Activated CD8-positive, alpha-beta memory T cell treated with anti-CD3 and anti-CD28 coated beads for 48 hours (primary cell): ENCODE data around the gene PSMA6.
"Not testable (repeated sequence)": the region's sequence is repeated elsewhere in the genome, so short reads cannot be mapped to it uniquely, and the experiment has no call there.

Experiments
- DNase-seq, 3 experiments: peaks; one replicate each; pipeline ENCODE4 v3.0.0-alpha.2; 2020; ENCODE audit warnings: low read depth in 2 of 3, low spot score in 2 of 3

PSMA6 gene

DNA sequence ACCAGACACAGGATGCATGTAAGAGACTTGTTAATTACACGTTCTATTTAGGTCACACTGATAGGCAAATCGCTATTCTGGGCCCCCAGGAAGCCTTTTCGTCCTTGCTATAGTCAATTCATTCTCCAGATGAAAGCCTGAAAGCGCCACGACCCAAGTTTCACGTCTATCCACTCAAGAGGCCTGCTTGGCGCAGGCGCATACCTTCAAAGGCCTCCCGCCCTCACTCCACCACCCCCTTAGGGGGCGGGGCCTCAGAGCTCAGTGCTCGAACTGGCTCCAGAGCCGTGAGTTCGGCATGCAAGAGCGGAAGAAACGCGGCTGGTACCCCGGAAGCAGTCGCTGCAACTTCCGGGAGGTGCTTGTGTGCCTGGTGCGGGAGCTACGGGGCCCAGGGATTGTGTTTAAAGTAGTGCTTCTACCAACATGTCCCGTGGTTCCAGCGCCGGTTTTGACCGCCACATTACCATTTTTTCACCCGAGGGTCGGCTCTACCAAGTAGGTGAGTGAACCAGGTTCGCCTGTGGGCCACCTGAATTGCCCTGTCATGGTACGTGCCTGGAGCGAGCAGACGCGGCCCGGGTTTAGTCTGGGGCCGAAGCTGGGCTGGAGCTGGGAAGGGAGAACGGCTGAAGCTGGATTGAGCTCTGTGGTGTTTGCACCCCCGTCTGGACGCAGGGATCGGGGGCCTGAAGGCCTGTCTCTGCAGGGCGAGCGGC is at the start of gene PSMA6:
Gene PSMA6, plus strand, starts transcription at position 332 of the 719 bp plus-strand sequence. Its CDS starts 95 bp downstream, at position 427.
- DNase-seq: peak; percentile 87 to 98 (median 95)

DNA sequence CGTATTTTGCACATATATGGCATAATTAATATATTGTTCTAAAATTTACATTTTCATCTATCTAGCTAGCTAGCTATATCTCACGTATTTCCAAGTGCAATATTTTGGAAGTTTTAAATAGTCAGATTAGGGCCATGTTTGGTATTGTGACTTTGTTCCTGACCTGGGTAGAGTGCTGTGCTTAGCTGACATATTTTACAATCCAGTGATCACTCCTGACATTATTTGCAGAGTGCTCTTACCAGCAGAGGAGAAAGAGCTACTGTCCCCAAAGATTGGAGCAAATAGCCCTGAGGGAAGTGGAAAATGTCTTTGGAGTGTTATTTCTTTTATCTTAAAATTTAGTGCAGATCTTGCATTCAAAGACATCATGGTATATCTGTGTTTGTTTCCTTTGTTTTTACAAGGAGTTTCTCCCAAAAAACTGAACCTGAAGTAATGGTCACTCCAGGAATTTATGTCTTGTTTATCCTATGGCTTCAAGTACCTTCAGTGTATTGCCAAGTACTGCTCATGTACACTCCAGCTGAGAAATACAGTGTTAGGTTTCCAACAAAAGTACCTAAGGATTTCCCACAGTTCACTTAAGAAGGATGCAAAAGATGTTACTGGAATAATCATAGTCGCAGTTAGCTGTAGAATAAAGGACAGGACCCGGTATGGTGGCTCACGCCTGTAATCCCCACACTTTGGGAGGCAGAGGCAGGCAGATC is 49.4 kb upstream of the PSMA6 start:
- no peak for DNase-seq

DNA sequence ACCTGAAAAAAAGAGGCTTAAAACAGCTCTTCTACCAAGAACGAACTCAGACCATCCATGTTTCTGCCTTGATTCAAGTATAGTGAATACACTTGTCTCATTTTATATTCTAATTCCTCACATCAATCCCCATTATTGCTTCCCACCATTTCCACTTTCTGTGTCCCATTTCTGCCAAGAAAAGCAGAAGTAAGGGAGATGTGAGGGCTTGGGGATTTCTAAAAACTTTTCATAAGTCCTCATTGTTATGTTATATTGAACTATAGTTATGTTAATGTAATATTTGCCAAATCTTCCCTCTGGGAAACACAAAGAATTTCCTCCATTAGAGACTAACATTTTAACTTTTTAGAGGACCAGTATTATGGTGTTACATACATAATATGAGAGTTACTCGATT is 48.2 kb upstream of the PSMA6 start:
- no peak for DNase-seq

DNA sequence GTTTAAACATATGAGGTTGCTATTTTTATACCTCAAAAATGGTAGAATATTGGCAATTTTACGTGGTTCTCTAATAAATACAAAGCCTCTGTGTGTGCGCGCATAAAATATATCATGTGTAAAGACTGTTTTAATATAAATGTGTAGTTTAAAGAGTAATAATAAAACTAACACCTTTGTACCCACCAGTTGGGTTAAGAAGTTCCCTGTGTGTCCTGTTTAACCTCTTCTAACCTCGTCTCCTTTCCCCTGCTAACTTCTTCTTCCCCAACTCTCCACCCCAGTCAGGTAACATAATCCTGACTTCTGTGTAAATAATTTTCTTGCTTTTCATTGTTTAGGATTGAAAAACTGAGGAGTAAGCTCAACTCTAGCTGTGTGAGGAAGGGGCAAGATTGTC is 47.6 kb upstream of the PSMA6 start:
- no peak for DNase-seq

DNA sequence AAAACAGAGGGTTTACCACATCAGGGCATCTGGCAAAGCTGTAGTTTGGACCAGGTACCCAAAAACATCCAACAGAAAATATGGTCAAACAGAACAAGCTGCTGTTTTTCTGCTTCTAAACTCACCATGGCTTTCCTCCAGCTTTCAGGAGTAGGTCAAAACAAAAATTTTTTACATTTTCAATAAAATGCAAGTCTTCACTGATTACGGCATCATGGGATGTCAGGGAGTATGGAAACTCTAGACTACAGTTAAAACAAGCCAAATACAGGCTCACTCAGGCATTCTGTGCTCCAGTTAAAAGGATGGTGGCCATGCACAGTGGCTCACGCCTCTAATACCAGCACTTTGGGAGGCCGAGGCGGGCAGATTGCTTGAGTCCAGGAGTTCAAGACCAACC is 47.1 kb upstream of the PSMA6 start:
- DNase-seq: no peak

DNA sequence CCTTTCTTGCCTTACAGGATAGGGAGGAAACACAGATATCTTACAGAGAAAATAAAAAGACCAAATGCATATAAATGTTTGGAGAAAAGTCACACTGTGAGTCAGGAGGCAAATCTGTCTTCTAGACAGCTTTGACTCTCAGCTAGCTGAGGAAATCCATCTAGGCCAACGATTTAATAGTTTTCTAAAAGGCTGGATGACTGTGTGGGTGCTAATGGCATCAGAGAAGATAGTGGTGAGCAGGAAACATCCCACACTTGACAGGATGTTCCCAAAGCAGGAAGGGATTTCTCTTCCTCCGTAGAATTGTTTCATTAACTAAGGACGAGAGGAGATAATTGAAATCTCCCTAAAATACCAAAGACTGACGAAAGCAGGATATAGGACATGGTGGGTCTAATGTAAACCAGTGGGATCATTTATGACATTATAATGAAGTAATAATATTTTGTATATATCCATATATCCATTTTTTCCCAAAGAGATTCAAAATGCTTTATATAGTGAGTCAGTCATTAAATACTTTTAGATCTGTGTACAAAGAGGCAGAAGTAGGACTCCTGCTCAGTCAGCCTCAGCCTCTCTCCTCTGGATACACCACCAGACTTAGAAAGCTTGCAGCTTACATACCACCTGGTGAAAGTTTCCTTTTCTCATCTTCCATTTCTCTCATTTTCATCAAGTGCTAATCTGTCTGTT is 44.3 kb upstream of the PSMA6 start:
- DNase-seq: no peak

DNA sequence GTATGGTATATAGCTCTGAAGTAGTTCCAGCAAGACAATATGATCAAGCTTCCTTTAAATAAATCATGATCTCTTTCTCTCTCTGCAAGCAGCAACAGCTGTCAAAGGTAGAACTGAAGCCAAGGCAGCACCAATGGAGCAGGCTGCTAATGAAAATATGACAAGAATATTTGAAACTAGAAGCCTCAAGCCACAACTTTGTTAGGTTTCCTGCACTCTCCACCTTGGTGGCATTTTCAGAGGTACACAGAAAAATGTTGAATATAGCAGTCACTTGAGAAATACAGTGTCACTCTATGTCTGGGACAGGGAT is 43.8 kb upstream of the PSMA6 start:
- no peak for DNase-seq

DNA sequence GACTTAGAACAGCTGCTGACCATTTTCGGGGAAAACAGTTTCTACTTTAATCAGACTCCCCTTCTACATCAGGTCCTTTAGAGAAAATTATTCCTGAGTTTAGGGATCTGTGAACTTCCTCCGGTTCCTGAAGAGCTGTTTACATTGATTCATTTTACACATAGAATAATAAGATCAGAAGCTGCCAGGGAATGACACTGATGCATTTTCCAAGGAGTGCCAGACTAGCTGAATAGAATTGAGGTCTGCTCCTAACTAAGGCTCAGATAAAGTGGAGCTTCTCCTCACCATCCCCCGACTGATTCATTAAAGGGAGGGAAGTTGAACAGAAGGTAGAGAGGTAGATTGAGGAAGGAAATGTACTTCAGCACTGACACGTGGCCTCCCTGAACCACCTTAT is 41.9 kb upstream of the PSMA6 start:
- no peak for DNase-seq

DNA sequence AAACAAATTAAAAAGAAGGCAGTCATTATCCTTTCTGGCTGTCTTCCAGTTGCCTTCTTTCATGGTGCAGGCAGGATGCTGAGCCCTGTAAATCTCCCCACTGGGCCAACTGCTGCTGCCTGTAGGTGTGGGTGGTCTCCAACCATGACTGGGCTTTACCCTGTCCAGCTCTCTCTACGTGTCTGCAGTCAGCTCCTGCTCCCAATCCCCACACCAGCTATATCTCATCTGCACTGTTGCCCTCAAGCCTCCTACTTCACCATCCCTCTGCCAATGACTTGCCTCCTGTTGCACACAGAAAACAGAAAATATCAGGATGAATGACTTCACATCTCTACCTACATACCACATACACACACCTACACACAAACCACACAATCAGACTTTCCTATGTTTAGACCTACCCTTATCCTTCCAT is 39.7 kb upstream of the PSMA6 start:
- no peak for DNase-seq

DNA sequence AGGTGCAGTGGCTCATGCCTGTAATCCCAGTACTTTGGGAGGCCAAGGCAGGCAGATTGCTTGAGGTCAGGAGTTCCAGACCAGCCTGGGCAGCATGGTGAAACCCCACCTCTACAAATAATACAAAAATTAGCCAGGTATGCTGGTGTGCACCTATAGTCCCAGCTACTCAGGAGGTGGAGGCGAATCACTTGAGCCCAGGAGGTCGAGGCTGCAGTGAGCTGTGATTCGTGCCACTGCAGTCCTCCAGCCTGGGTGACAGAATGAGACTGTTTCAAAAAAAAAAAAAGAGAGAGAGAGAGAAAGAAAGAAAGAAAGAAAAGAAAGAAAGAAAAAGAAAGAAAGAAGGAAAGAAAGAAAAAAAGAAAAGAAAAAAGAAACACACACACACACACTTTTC is 39.1 kb upstream of the PSMA6 start:
- not testable (repeated sequence) for DNase-seq

DNA sequence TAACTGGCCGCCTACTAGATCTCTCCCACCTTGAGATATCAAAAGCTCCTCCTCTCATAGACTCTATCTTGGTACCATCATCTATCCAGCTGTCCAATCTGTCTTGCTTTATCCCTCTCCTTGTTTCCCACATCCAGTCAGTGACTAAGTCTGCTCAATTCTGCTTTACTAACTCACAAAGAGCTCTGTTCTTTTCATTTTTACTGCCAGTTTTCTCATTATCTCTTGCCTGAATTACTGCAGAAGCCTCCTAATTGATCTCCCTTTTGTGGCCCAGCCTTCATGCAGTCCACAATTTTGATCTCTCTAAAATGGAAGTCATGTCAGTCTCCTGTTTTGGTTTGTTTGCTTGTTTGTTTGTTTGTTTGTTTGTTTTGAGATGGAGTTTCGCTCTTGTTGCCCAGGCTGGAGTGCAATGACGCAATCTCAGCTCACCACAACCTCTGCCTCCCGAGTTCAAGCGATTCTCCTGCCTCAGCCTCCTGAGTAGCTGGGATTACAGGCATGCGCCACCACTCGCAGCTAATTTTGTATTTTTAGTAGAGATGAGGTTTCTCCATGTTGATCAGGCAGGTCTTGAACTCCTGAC is 38.1 kb upstream of the PSMA6 start:
- DNase-seq: not testable (repeated sequence)

DNA sequence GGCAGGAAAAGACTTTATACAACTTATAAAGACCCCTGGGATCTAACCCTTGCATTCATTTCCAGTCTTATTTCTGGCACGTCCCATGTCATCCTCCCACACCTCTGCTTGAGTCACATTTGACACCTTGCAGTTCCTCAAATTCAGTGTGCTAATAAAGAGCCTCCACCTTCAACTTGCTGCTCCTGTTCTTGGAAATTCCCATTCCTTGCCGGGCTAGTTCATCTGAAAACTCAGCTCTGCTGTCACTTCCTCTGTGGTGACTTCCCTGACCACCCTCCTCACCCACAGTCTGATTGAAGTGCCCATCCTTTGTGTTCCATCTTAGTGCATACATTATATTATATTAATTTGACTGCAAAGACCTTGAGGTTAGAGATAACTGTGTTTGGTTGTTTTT is 37.4 kb upstream of the PSMA6 start:
- peak in 1 of 3 experiments; percentile 17 for DNase-seq

DNA sequence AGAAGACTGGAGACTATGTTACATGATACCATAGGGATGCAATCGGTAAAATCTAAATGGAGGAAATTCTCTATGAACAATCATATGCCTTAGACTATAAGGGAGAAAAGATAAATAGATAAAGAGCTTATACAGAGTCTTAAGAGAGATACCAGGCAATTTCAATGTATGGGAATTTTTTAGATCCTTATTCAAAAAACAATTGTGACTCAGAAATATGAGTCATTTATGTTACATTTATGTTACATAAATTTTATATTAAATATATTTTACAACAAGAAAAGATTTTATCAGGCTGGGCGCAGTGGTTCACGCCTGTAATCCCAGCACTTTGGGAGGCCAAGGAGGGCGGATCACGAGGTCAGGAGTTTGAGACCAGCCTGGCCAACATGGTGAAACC is 36.5 kb upstream of the PSMA6 start:
- no peak for DNase-seq

DNA sequence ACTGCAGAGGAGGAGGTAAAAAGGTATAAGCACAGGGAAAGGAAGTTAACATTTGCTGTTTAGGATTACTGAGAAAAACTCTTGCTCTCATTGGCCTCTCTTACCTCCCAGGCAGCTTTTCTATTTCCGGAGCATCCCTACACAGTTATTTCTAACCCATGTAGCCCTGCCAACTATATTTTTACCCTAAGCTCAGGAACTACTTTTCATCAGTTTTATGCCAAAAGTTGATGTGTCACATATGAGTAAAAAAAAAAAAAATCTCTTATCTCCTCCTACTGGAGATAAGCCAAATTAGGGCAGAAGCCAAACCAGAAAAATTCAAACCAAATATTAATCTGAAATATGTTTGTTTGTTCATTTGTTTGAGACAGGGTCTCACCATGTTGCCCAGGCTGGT is 34.4 kb upstream of the PSMA6 start:
- no peak for DNase-seq

DNA sequence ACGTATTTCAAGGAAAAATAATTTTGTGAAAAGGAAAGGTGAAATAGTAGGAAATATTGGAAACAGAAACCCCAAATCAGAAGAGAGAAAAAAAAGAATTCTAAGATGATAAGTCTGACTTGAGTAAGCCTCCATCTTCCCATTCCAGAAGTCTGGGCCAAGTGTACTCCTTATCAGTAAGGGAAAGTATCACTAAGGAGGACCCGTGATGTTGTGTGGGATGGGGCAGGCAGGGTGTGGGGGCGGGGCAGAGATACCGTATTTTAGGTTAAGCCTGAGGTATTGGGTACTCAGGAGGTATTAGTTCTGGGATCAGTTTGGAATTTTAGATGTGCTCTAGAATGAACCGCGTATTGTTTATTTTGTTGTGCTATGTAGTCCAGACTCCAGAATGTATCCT is 33.8 kb upstream of the PSMA6 start:
- no peak for DNase-seq

DNA sequence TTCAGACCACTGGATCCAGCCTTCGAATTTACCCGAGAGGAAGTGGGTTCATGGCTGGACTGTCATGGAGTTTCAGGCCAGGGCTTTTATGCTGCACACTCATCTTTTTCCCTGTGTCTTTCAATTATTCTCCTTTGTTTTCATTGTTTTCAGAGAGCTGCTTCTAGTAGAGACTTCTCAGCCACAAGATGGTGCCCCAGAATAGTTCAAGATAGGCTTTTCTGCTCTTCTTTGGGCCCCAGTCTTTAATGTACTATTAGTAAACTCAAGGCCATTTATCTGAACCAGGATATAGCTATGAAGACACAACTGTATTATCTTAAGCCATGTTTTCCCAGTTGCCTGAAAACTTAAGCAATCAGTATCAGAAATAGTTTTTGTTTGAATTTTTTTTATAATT is 30.4 kb upstream of the PSMA6 start:
- no peak for DNase-seq

DNA sequence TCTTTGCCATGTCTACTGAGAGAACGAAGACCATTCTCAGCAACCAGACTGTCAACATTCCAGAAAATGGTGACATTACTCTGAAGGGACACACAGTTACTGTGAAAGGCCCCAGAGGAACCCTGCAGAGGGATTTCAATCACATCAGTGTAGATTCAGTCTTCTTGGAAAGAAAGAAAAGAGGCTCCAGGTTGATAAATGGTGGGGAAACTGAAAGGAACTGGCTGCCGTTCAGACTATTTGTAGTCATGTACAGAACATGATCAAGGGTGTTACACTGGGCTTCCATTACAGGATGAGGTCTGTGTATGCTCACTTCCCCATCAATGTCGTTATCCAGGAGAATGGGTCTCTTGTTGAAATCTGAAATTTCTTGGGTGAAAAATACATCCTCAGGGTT is 29.7 kb upstream of the PSMA6 start:
- no peak for DNase-seq

DNA sequence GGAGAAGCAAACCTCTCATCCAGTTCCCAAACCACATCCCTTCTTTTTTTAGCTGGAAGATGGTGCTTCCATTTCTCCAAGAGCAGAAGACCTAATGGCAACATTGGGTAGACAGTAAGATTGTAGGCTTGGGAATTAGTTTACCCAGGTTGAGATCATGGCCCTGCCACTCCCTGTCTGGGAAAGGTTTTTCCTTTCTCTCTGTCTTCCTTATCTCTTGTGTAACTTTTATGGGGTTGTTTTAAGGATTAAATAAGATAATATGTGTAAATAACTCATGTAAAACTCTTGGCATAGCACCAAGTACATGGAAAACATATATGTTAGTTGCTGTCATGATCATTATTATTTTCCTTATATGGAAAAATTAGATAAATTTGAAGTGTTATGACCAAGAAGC is 23.2 kb upstream of the PSMA6 start:
- no peak for DNase-seq

DNA sequence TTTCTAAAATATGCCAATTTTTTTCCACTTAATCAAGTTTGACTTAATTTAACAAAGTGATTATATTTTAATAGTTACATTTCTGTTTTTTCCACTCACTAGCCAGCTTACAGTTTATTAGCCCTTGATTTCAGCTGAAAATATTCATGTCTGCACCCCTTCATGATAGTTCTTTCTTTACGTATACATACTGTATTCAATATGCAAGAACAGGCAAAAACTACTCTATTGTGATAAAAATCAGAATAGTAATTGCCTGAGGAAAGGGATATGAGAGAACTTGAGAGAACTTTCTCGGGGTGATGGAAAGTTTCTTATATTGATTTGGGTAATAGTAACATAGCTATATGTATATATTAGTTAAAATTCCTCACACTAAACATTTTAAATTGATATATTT is 17.4 kb upstream of the PSMA6 start:
- DNase-seq: no peak

DNA sequence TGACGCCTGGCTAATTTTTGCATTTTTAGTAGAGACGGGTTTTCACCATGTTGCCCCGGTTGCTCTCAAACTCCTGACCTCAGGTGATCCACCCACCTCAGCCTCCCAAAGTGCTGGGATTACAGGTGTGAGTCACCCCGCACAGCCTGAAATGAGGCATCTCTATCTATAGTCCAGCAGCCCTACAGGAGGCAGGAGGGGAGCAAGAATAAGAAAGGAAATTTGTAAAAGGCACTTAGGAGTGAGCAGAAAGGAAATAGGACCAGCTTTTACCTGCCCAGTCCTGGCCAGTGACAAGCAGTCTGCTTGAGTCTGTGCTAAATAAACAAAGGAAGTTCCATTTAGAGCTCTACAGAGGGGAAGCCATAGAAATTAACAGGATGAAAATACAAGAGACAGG is 15.0 kb upstream of the PSMA6 start:
- no peak for DNase-seq

DNA sequence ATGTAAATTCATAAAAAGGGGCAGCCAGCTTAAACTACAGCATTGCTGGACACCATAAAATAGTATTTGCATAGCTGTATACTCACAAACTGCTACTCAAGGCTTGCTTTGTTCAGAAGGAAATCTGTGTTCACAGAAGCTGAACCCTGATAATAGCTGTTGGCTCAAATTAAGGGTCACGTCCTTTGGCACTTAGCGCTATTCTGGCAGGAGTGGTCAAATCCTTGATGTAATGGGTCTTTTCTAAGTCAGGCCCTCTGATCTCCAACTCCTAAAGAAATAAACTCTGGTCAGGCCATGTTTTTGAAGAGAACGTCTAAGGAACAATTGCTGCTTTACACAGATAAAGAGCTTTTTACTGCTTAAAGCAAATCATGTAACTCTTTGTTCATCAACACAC is 12.8 kb upstream of the PSMA6 start:
- no peak for DNase-seq

DNA sequence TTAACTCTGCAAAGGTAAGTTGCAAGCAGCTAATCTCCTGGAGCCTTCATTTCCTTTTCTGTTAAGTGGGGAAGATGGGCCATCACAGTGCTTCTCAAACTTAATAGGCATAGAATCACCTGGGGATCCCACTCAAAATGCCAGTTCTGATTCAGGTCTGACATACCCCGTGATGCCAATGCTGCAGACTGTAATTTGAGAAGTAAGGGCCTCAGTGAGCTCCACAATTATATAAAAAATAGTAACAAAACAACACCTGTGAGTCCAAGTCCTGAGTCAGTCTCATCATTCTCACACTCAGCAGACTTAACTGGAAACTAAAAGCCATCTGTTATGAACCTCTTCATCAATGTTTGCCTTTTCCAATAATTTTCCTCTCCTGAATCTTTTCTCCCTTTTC is 10.8 kb upstream of the PSMA6 start:
- DNase-seq: no peak
